Stimulated activated CD8-positive, alpha-beta memory T cell treated with anti-CD3 and anti-CD28 coated beads, Interleukin-12 subunit alpha, Interleukin-12 subunit beta, amount 100 ng/mL, for 24 hours (primary cell): ENCODE data around the gene SLC16A9.
"Not testable (repeated sequence)": the region's sequence is repeated elsewhere in the genome, so short reads cannot be mapped to it uniquely, and the experiment has no call there.

ENCODE experiments used
- DNase-seq: peaks from one replicate; pipeline ENCODE4 v3.0.0-alpha.2; 2020; ENCODE audit errors: extremely low read depth

SLC16A9 gene, protein sequence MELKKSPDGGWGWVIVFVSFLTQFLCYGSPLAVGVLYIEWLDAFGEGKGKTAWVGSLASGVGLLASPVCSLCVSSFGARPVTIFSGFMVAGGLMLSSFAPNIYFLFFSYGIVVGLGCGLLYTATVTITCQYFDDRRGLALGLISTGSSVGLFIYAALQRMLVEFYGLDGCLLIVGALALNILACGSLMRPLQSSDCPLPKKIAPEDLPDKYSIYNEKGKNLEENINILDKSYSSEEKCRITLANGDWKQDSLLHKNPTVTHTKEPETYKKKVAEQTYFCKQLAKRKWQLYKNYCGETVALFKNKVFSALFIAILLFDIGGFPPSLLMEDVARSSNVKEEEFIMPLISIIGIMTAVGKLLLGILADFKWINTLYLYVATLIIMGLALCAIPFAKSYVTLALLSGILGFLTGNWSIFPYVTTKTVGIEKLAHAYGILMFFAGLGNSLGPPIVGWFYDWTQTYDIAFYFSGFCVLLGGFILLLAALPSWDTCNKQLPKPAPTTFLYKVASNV

DNA sequence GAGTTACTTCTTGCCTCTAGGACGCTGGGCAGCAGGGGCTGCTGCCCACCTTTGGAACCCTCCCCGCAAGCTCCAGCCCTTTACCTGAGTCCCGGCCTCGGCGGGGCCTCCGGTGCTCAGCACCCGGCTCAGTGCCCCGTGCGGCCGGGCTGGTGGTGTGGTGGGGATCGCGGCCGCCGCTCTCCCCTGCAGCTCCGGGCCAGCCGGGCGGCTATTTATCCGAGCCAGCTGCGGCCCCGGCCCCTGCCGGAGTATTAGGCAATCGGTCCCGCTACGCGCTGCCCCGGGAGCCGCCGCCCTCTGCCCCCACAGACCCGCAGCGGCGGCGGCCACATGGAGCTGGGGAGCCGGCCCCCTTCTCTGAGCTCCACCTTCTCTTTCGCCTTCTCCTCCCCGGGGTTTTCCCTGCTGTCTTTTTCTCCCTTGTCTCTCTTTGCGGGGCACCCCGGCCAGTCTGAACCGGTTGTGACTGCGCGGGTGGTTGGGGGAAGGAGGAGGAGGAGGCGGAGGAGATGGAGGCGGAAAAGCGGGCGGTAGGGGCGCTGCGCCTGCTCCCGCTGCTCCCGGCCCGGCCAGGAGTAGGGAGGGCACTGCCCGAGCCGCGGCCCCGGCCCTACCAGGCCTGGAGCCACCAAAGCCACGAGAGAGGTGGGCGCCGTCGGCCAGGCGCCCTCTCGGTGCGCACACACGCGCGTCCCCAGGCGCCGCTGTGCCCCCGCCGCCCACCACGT is at the start of gene SLC16A9:
TSS of gene SLC16A9 (minus strand) at position 456 of the 731 bp plus-strand sequence. CDS start 25,559 bp downstream, outside the sequence.
- no peak for DNase-seq

DNA sequence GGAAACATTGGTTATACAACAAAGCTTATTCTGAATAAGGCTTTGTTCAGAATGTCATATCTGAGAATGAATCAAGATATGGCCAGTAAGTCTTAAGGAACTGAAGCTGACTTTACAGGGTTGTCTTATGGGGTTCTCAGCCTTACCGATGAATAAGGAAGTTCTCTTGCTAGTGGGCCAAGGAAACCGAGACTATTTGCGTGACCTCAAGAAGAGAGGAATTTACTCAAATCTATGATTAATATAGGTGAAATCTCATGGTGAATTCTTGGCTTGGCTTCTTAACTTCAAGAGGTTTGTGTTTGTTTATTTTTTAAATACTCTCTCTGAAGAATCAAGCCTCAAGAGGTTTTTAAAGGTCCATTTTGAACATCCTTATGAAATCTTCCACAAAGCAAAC is 48.3 kb upstream of the SLC16A9 start:
- no peak for DNase-seq

DNA sequence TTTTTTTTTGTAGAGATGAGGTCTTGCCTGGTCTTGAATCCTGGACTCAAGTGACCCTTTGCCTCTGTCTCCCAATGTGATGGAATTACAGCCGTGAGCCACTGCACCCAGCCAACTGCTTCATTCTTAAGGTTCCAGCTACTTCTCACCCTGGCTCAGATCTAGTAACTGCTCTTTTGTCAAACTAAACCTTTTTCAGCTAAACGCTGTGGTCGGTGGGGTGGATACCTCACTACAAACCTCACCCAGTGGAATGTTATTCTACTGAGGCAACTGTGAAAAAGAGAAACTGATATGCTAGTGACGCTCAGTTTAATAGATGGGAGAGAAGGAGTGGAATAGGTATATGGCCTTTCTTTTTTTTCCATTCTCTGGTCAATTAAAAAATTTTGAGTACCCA is 45.3 kb upstream of the SLC16A9 start:
- DNase-seq: no peak

DNA sequence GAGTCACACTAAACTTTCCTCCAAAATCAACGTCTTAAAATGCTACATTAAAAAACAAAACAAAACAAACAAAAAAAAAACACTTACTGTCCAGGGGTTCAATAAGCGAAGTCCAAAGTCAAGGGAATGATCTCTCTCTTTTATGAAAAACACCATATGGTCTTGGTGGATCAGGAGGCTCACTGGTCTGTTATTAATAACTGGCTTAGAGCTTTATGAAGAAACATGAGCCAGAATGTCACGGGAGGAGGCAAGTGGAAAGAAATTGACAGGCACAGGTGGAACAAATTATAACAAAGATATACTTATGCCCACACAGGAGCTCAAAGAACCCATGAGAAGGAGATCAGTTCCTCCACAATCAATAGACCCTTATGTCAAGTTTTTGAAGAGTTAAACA is 43.6 kb upstream of the SLC16A9 start, which contains the start of gene MRLN:
TSS of gene MRLN (minus strand) at position 189 of the 400 bp plus-strand sequence.
- no peak for DNase-seq

DNA sequence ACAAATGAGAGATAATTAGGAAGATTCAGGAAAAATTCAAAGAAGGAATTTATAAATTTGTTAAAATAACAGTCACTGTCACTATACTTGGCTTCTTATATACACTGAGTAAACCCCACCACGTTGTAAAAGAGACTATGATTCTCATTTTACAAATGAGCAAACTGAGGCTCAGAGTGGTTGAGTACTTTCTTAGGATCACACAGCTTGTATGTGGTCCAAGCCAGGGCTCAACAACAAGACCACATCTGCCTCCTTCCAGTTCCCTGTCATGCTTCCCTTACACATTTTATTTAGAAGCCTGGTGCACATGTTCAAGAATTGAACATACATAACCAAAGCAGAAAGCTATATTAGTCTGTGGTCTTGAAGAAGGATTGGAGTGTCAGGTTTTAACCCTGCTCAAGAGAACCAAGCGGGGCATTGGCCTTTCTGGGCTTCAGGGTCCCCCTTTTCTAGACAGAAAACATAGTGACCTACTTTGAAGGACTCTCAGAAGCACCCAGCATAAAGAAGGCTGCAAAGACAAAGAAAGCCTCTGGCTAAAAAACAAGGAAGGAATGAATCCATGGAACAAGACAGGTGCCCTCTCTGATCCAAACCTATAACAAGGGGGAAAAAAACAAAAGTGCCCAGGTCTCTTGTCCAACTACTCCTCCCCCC is 42.8 kb upstream of the SLC16A9 start:
- no peak for DNase-seq

DNA sequence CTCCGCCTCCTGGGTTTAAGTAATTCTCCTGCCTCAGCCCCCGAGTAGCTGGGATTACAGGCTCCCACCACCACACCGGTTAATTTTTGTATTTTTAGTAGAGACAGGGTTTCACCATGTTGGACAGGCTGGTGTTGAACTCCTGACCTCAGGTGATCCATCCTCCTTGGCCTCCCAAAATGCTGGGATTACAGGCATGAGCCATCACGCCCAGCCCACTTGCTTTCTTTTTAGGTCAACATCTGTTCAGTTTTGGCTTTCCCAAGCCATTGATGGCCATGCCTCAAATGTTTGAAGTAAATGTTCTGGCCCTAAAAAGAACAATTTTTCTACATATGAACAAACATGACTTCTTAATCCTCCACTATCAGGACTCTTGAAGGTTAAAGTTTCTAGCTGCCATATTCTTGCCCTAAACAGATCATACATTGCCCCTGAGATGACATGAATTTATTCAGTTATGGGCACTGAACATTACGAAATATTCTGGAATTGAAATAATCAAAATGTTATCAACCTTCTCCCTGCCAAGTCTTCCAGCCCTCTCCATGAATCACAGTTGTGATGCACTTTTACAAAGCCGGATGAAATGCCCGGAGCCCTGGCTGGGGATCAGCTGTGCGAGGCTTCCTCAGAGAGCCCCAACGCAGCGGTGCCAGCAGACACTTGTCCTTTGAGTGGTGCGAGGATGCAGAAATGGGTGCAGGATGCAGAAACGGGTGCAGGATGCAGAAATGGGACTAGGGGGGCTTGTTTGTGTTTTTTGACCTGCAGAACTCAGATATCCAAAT is 40.7 kb upstream of the SLC16A9 start:
- DNase-seq: no peak

DNA sequence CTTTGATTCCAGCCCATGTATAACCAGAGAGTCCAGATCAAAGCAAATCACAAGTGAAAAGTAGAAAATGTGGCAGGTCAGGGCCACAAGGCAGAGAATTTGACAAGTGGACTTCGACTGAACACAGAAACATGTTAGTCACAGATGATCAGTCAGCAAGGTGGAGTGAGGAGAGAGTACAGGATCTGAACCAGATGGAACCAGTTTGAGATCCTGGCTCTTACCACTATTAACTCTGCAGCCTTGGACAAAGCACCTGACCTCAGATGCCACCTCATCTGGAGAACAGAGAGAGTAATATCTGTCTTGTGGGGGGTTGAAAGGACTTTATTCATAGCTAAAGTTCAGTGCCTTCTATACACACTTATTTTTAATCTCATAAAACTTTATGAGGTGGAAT is 39.2 kb upstream of the SLC16A9 start:
- DNase-seq: no peak

DNA sequence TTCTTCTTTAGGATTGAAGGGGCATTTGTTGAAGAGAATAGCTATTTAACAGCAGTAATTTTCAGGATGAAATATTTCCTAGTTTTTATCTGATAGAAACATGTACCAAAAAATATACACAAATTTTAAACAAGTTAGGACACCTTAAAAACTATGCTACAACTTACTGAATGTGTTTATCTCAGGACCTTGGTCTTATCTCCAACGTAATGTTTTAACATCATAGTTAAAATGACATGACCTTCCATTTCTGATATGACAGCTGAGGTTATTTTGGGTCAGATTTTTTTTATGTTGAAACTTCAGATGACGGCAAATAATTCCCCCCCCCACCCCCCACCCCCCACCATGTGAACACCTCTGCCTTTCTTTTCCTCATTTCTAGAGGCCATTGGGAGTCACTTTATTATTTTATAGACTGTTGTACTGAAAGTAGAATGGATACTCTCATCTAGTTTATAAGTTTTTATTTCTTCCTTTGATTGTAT is 35.6 kb upstream of the SLC16A9 start:
- DNase-seq: no peak

DNA sequence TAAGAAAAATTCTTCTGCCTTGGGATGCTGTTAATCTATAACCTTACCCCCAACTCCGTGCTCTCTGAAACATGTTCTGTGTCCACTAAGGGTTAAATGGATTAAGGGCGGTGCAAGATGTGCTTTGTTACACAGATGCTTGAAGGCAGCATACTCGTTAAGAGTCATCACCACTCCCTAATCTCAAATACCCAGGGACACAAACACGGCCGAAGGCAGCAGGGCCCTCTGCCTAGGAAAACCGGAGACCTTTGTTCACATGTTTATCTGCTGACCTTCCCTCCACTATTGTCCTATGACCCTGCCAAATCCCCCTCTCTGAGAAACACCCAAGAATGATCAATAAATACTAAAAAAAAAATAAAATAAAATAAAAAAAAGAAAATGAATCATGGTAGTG is 35.1 kb upstream of the SLC16A9 start:
- DNase-seq: not testable (repeated sequence)

DNA sequence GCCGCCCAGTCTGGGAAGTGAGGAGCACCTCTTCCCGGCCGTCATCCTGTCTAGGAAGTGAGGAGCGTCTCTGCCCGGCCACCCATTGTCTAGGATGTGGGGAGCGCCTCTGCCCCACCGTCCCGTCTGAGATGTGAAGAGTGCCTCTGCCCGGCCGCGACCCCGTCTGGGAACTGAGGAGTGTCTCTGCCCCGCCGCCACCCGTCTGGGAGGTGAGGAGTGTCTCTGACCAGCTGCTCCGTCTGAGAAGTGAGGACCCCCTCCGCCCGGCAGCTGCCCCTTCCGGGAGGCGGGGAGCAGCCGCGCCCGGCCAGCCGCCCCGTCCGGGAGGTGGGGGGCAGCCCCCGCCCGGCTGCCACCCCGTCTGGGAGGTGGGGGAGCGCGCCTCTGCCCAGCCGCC is 34.5 kb upstream of the SLC16A9 start:
- not testable (repeated sequence) for DNase-seq

DNA sequence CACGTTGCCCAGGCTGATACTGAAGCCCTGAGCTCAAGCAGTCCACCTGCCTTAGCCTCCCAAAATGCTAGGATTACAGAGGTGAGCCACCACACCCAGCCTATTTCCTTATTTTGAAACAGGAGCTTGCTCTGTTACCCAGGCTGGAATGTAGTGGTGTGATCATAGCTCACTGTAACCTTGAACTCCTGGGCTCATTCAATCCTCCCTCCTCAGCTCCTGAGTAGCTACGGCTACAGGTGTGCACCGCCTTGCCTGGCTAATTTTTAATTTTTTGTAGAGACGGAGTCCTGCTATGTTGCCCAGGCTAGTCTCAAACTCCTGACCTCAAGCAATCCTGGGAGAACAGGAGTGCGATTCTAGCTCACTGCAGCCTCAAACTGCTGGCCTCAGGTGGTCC is 31.9 kb upstream of the SLC16A9 start:
- no peak for DNase-seq

DNA sequence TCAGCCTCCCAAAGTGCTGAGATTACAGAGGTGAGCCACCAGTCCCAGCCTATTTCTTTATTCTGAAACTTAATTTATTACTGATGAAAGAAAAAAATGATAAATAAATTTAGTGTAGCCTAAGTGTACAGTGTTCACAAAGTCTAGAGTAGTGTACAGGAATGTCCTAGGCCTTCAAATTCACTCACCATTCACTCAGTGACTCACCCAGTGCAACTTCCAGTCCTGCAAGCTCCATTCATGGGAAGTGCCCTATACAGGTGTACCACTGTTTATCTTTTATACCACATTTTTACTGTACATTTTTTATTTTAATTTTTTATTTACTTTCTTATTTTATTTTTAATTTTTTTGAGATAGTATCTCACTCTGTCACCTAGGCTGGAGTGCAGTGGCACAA is 31.4 kb upstream of the SLC16A9 start:
- no peak for DNase-seq

DNA sequence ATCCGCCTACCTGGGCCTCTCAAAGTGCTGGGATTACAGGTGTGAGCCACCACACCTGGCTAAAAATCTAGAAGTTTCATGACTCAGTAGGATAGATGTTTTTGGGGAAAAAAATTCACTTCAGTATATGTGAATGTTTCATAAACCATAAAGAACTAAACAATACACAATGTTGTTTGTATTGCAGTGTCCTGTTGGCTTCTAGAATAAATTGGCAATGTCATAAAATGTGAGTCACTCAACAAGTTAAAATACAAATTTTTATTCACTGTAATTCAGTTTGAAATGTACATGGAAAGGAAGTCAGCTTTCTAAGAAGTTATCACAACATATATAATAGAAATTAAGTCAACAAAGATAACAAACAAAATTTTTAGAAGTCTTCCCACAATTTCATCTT is 27.1 kb upstream of the SLC16A9 start:
- DNase-seq: no peak

DNA sequence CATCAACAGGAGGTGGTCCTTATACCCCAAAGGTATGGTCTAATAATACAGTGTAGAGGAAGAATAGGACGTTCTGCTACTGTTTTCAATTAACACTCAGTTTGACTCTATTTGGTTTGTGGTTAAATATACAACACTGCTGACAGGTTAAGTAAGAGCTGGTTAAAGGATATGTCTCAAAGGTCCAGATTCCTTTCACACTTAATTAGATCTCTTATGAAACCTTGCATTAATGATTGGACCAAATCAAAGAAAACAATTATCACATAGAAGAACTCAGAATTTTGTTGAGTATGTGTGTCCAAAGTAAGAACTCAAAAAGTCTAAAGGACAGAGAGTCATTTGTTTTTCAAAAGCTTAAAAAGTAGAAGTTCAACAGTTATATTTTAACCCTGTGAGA is 25.6 kb upstream of the SLC16A9 start:
- DNase-seq: no peak

DNA sequence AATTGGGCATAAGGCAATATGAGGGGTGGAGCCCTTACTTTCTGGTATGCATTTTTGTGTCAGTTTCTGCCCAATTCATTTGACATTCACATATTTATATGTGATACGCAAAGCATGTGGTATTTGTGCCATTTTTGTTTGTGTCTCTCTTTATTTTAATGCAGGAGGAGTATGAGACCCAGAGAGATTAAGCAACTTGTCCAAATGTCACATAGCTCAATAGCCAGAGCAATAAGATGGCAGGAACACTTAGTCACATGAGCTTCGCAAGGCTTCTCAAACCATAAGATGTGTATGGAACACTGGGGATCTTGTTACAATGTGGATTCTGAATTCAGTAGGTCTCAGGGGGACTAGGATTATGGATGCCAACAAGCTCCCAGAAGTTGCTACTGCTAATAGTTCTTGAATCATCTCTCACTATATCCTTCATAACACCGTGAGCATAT is 24.4 kb upstream of the SLC16A9 start:
- DNase-seq: no peak

DNA sequence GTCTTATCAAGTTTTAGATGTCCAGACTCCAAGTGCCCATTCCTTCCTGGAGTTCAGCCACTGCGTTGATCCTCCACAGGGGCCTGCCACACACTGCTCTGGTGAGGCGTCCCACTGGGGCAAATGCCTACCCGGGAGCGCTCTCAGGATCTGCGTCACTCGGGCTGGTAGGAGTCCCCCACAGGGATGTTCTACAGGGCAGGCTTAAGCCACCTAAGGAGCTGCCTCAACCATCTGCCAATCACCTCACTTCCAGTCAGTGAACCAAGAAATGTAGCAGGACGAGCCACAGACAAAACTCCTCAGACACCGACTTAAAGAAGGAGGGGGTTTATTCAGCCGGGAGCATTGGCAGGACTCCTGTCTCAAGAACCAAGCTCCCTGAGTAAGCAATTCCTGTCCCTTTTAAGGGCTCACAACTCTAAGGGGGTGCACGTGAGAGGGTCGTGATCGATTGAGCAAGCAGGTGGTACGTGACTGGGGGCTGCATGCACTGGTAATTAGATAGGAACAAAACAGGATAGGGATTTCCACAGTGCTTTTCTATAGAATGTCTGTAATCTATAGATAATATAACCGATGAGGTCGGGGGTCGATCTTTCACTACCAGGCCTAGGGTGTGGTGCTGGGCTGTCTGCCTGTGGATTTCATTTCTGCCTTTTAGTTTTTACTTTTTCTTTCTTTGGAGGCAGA is 23.8 kb upstream of the SLC16A9 start:
- not testable (repeated sequence) for DNase-seq

DNA sequence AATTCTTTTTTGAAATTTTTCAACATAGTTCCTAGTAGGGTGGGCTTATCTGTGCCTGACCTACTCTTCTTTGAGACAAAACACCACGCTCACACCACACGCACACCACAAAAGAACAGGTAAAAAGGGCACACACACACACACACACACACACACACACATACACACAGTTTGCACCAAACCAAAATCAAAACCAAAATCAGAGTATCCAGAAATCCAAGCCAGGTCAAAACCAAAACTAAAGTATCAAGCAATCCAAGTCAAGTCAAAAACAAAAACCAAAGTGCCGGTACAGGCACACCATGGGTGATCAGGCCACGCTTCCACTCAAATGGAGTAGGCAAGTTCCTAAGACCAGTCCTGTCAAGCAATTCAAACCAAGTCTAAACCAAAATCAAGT is 23.2 kb upstream of the SLC16A9 start:
- not testable (repeated sequence) for DNase-seq

DNA sequence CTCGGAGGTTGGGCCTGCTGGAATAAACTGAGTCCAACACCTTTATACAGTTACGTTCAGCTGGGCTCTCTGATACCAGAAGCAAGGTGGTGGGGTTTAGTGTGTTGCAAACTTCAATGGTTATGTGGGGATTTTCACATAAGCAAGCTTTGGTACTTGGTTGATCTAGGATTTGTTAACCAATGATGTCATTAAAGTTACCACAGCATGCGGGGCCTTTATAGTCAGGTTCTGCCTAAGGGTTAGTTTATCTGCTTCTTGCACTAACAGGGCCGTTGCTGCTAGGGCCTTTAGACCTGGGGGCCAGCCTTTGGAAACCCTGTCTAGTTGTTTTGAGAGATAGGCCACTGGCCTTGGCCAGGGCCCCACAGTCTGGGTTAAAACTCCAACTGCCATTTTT is 19.5 kb upstream of the SLC16A9 start:
- DNase-seq: not testable (repeated sequence)

DNA sequence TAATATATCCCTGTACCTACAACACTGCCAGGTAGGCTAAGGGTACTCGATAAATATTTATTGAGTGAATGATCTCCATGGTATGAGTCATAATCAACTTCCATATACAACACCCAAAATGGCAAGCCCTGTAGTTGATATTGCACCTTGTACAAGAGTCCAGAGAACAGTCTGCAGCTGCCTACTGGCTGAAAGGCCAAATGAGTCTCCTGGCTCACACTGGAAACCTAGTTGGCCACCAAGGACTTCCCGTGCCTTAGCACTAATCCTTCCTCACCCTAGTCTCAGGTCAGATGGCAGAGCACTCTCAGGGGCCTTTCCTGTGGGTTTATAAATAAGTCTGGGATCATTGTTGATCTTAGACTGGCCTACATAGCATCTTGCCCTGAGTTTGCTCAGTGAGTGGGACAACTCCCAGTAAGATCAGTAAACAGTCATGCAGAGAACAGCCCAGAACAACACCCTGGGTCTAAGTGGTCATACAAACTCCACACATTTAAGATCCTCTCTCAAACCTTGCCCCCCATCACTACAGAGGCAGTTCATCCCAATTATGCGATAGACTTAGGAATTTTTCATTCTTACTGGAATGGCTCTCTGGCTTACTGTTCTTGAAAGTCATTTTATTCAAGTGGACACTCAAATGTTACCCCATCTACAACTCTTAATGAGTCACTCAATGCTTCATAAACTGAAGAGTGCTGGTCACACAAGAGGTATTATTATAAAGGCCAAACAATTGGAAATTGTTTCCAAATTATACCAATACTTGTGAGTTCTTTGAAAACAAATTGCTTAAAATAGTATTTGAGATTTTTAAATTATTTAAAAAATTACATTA is 14.7 kb upstream of the SLC16A9 start:
- DNase-seq: no peak

DNA sequence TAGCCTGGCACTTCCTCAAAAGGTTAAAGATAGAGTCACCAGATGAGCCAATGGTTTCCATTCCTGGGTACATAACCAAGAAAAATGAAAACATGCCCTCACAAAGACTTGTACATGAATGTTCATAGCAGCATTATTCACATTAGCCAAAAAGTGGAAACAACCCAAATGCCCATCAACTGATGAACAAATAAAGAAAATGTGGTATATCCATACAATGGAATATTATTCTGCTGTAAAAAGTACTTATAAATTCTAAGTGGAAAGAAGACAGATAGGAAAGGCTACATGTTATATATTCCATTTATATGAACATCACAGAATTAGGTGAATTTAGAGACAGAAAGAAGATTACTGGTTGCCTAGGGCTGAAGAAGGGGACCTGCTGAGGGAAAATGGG is 10.7 kb upstream of the SLC16A9 start:
- no peak for DNase-seq
